GM20000 (cell line): ENCODE data around the gene MSLN.
"Not testable (repeated sequence)": the region's sequence is repeated elsewhere in the genome, so short reads cannot be mapped to it uniquely, and the experiment has no call there.

Experiments used
- DNase-seq: peaks from one replicate; pipeline ENCODE4 v3.0.0; 2012; ENCODE audit warnings: low spot score
- CTCF ChIP-seq: IDR thresholded peaks from 2 replicates; pipeline ENCODE4 v1.5.1; 2012; ENCODE audit warnings: mild to moderate bottlenecking, control low read depth; ENCODE audit errors: extremely low read depth, missing control alignments

MSLN gene

GRCh38 chr16:740764-741505 lies 19.6 kb upstream of the MSLN start, which contains the start of gene CIAO3:
Gene CIAO3 (minus strand): TSS chr16:740997. CDS start chr16:740985, 12 bp downstream.
- TF ChIP-seq CTCF, result peak; percentile 100
- DNase-seq, result peak; percentile 98

- no peak for DNase-seq
- TF ChIP-seq CTCF, result no peak
These were observed 18.4 kb upstream of the MSLN start for GRCh38 chr16:741986-742629.

- DNase-seq, result not testable (repeated sequence)
These were observed 17.6 kb upstream of the MSLN start for GRCh38 chr16:742894-743293.

- no peak for TF ChIP-seq CTCF
These were observed 16.6 kb upstream of the MSLN start for GRCh38 chr16:743794-744500.

GRCh38 chr16:745739-746138 lies 14.8 kb upstream of the MSLN start:
- peak; percentile 75 for DNase-seq
- peak; percentile 24 for TF ChIP-seq CTCF

More at GRCh38 chr16:743794-744500, 16.6 kb upstream of the MSLN start:
- DNase-seq, result no peak

- no peak for DNase-seq
- no peak for TF ChIP-seq CTCF
These were observed 13.9 kb upstream of the MSLN start for GRCh38 chr16:746637-747036.

GRCh38 chr16:747978-748746 lies 12.4 kb upstream of the MSLN start:
- DNase-seq, result no peak
- no peak for TF ChIP-seq CTCF
